GM12872 (cell line): ENCODE data around the gene CKAP2L.

ENCODE experiments used
- TF ChIP-seq, protein P1 (sequence below): IDR thresholded peaks from 3 replicates; pipeline ENCODE4 v1.5.1; 2011; ENCODE audit warnings: low read depth, mild to moderate bottlenecking, low read length, moderate library complexity; ENCODE audit not compliant: insufficient read depth

CKAP2L gene

GRCh38 chr2:112694182-112694581 lies 70.2 kb downstream of the CKAP2L start:
- TF ChIP-seq, protein P1, sequence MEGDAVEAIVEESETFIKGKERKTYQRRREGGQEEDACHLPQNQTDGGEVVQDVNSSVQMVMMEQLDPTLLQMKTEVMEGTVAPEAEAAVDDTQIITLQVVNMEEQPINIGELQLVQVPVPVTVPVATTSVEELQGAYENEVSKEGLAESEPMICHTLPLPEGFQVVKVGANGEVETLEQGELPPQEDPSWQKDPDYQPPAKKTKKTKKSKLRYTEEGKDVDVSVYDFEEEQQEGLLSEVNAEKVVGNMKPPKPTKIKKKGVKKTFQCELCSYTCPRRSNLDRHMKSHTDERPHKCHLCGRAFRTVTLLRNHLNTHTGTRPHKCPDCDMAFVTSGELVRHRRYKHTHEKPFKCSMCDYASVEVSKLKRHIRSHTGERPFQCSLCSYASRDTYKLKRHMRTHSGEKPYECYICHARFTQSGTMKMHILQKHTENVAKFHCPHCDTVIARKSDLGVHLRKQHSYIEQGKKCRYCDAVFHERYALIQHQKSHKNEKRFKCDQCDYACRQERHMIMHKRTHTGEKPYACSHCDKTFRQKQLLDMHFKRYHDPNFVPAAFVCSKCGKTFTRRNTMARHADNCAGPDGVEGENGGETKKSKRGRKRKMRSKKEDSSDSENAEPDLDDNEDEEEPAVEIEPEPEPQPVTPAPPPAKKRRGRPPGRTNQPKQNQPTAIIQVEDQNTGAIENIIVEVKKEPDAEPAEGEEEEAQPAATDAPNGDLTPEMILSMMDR, result no peak

- TF ChIP-seq, protein P1, result no peak
Observed at GRCh38 chr2:112693596-112693995, 70.8 kb downstream of the CKAP2L start.

- TF ChIP-seq, protein P1, result no peak
Observed at GRCh38 chr2:112692918-112693317, 71.5 kb downstream of the CKAP2L start.

DNA sequence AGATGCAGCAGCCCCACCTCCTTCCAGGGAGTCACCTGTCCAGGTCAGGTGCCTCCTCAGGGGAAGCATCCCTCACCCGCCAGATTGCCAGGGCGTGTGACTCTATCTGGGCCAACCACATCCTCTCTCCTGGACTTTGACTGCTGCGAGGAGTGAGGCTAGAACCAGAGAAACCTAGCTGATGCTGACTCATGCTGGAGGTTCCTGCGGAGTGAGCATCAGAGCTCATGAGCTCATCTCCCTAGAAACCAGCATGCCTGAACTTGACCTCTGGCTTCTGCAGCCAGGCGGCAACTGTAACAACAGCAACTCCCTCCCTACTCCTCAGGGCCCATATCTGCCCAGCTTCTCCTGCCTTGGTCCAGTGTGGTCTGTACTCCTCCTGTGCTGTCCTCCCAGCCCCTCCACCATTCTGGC lies 71.9 kb downstream of the CKAP2L start:
- TF ChIP-seq, protein P1, result no peak

DNA sequence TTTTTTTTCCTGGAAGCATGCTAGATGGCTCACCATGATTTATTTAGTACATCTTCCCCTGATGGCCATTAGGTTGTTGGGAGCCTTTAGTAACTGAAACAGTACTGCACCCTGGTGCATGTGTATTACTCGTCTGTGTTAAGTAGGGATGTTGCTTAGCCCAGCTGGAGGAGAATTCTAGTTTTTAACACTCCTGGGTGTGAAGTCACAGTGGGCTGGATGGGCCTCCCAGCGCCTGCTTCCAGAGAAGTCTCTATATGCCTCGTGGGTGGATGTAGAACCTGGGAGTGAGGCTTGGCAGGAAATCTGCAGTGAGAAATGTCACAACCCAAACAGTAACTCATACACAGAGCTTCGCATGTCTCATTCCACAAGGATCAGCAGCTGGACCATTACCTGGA lies 72.5 kb downstream of the CKAP2L start:
- TF ChIP-seq, protein P1, result no peak

DNA sequence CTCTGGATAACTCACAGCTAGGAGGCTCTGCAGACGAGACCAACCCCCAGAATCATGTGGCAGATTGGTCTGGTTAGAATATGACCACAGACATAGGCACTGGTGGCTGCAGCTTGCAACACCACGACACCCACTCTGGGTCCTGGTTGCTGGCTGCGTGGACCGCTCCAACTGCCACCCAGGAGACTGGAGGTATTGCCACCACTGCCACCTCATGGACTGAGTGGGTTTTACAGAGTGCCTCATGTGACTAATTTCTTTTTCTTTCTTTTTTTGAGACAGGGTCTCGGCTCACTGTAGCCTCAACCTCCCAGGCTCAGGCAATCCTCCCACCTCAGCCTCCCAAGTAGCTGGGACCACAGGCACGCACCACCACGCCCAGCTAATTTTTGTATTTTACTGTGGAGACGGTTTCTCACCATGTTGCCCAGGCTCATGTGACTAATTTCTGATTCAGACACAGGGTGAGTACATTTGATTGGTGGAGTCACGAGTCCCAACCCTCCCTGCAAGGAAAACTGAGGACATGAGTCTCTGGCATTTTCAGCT lies 73.5 kb downstream of the CKAP2L start:
- TF ChIP-seq, protein P1, result peak; percentile 80

GRCh38 chr2:112688086-112688880 lies 76.1 kb downstream of the CKAP2L start:
- TF ChIP-seq, protein P1, result no peak
